ENCODE measurements around the gene SUMO3.

The SUMO3 gene

GRCh38 chr21:44778094-44778493 lies 39.8 kb downstream of the SUMO3 start:
- DNase-seq = no peak

- DNase-seq = no peak
These were observed 42.9 kb downstream of the SUMO3 start for GRCh38 chr21:44774972-44775371.

- DNase-seq = peak; percentile 96
These were observed 44.5 kb downstream of the SUMO3 start for GRCh38 chr21:44773291-44773932.

- DNase-seq = no peak
These were observed 45.9 kb downstream of the SUMO3 start for GRCh38 chr21:44771896-44772525.

GRCh38 chr21:44767834-44768831 lies 49.7 kb downstream of the SUMO3 start:
- no peak for DNase-seq

GRCh38 chr21:44766818-44767354 lies 51.0 kb downstream of the SUMO3 start:
- DNase-seq = no peak

GRCh38 chr21:44766014-44766817 lies 51.6 kb downstream of the SUMO3 start:
- DNase-seq = no peak

- peak; percentile 15 for DNase-seq
These were observed 52.4 kb downstream of the SUMO3 start for GRCh38 chr21:44765231-44766013.

- DNase-seq = no peak
These were observed 53.3 kb downstream of the SUMO3 start for GRCh38 chr21:44764319-44765230.

- no peak for DNase-seq
These were observed 54.2 kb downstream of the SUMO3 start for GRCh38 chr21:44763451-44764318.

- DNase-seq = no peak
These were observed 54.8 kb downstream of the SUMO3 start for GRCh38 chr21:44763050-44763378.

- no peak for DNase-seq
These were observed 55.4 kb downstream of the SUMO3 start for GRCh38 chr21:44762221-44763049.

GRCh38 chr21:44761747-44762208 lies 56.1 kb downstream of the SUMO3 start:
- no peak for DNase-seq

- DNase-seq = peak; percentile 29
These were observed 56.7 kb downstream of the SUMO3 start for GRCh38 chr21:44761011-44761729.

GRCh38 chr21:44760376-44760775 lies 57.5 kb downstream of the SUMO3 start:
- DNase-seq = no peak

GRCh38 chr21:44759628-44760285 lies 58.1 kb downstream of the SUMO3 start:
- DNase-seq = no peak
